ENCODE measurements around the gene SLC1A1. TPM values are rescaled to one million over a fixed set of nuclear protein-coding genes. Genes with fewer than 3 reads are reported as not detected.

Gene SLC1A1
- total and polyA plus RNA-seq, 11 donors: 1.0 to 4.6 (median 1.9) TPM

DNA sequence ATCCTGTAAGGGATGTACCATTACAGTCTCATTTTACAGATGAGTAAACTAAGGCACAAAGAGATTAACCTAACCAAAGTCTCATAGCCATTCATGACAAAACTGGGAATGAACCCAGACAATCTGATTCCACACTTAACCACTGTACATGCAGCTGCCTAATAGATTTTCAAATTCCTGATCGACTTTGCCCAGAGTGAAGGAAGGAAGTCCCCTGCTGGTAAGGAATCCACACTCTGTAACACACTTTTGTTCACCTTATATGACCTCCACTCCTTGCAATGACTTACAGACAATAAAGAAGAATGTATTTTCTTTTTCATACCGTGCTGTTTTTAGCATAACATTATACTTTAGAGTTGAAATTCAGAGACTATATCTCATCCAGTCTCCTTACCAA is 140.6 kb downstream of the SLC1A1 start:
- Histone ChIP-seq H3K27ac (no peak overlapping the region), H3K4me1 (no peaks in the 10 kb centered on the region), H3K9me3 (no peaks in the 10 kb centered on the region), H3K4me3 (no peak overlapping the region), H3K27me3 (no peaks in the 10 kb centered on the region), H3K36me3 (no peaks in the 10 kb centered on the region)
- DNase-seq (no peak), ATAC-seq (no peak)
- intact Hi-C loops (cut with DNase I): no loop called here
- 28 to 58% (median 41%) methylated on average over 2 of the region's 2 CpGs for WGBS, 4 donors
- TF ChIP-seq, protein P1, sequence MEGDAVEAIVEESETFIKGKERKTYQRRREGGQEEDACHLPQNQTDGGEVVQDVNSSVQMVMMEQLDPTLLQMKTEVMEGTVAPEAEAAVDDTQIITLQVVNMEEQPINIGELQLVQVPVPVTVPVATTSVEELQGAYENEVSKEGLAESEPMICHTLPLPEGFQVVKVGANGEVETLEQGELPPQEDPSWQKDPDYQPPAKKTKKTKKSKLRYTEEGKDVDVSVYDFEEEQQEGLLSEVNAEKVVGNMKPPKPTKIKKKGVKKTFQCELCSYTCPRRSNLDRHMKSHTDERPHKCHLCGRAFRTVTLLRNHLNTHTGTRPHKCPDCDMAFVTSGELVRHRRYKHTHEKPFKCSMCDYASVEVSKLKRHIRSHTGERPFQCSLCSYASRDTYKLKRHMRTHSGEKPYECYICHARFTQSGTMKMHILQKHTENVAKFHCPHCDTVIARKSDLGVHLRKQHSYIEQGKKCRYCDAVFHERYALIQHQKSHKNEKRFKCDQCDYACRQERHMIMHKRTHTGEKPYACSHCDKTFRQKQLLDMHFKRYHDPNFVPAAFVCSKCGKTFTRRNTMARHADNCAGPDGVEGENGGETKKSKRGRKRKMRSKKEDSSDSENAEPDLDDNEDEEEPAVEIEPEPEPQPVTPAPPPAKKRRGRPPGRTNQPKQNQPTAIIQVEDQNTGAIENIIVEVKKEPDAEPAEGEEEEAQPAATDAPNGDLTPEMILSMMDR (IDR thresholded peaks at IDR 0.05): no peak
- TF ChIP-seq POLR2A (IDR thresholded peaks at IDR 0.05): no peak

Other genes starting within 250 kb of the SLC1A1 start
- gene GLIS3, start 190.4 kb upstream of the SLC1A1 start, total RNA-seq: 10 to 100 TPM in 2 of 9 donors, 1 to 10 TPM in 7; 2.8 to 10.5 (median 3.3) TPM
- 1 to 10 TPM in 1 of 2 donors, under 1 TPM in 1; 0.65 to 2.3 TPM for gene GLIS3, start 190.4 kb upstream of the SLC1A1 start, polyA plus RNA-seq
- gene PLPP6, start 171.8 kb downstream of the SLC1A1 start, total RNA-seq: 1 to 10 TPM; 2.4 to 5.4 (median 3.6) TPM
- 1 to 10 TPM; 1.0 to 2.6 TPM for gene PLPP6, start 171.8 kb downstream of the SLC1A1 start, polyA plus RNA-seq
- 1 to 10 TPM in 3 of 9 donors, under 1 TPM in 5, not detected in 1; 0.37 to 2.1 (median 0.59) TPM for gene SPATA6L, start 176.0 kb downstream of the SLC1A1 start, total RNA-seq
- under 1 TPM; 0.14 to 0.23 TPM for gene SPATA6L, start 176.0 kb downstream of the SLC1A1 start, polyA plus RNA-seq
- 100 to 1,000 TPM in 1 of 9 donors, 10 to 100 TPM in 8; 29.3 to 100 (median 34.9) TPM for gene CDC37L1, start 189.1 kb downstream of the SLC1A1 start, total RNA-seq
- 10 to 100 TPM; 15.6 to 92.9 TPM for gene CDC37L1, start 189.1 kb downstream of the SLC1A1 start, polyA plus RNA-seq

Data from heart left ventricle (tissue), 16 donors.